Measurements from ENCODE around the gene SLC25A26.
A peak's percentile ranks its signal among the peaks of the same experiment; 100 is the strongest.
"Not testable (repeated sequence)": the region's sequence is repeated elsewhere in the genome, so short reads cannot be mapped to it uniquely, and the experiment has no call there.

Gene SLC25A26

DNA sequence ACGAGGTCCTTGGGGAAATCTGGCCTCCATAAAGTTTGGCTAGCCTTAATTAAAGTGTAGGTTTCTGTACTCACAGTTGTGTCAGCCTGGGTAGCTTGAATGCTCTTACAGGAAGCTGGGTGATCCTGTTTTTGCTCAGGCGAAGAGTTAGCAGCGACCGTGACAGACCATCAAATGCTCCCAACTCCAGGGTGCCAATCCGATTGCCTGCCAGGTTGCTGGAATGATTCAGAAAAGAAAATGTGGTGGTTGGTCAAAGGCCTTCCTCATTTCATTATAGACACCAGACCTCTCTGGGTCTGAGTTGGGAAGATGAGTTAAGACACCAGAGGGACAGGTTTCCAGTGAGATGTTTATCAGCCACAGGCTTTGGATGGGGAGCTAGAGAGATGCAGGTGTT lies 194.0 kb downstream of the SLC25A26 start:
- peak overlapping the region; percentile 81 for H3K27ac ChIP-seq
- TF ChIP-seq CTCF (conservative IDR thresholded peaks at IDR 0.05): no peak
- no peak for TF ChIP-seq ZFX (IDR thresholded peaks at IDR 0.05)

- H3K27ac ChIP-seq: peak overlapping the region; percentile 81; the same call in 1 of the 2 replicates
- TF ChIP-seq ZFX (IDR thresholded peaks at IDR 0.05): no peak
- no peak for TF ChIP-seq CTCF (conservative IDR thresholded peaks at IDR 0.05)
These were observed 195.1 kb downstream of the SLC25A26 start for GRCh38 chr3:66415867-66416428.

GRCh38 chr3:66416556-66417304 lies 195.9 kb downstream of the SLC25A26 start:
- H3K27ac ChIP-seq: peak overlapping the region; percentile 81
- TF ChIP-seq ZFX (IDR thresholded peaks at IDR 0.05) (no peak), CTCF (conservative IDR thresholded peaks at IDR 0.05) (no peak)

DNA sequence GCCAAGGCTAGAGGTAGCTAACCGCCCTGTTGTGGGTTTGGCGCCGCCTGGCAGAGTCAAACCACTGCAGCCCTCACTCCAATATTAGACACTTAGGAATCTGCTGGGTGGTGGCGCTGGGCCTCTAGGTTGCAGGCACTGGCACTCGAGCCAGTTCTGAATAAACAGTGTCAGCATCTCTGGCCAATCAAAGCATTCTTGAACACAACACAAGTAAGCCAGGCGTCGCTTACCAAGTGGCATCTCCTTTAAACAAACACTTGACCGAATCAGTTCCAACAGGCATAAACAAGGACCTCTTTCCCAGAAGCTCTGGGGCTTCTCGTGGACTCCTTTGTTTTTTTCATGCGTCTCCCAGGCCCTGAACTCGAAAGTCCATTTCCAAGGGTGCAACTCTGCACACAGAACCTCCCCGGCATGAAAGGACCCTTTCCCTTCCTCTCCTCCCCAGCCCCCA lies 197.7 kb downstream of the SLC25A26 start:
- TF ChIP-seq CTCF (conservative IDR thresholded peaks at IDR 0.05): peak; percentile 64
- TF ChIP-seq ZFX (IDR thresholded peaks at IDR 0.05): no peak
- peak overlapping the region; percentile 81 for H3K27ac ChIP-seq

GRCh38 chr3:66419036-66419435 lies 198.2 kb downstream of the SLC25A26 start:
- TF ChIP-seq ZFX (IDR thresholded peaks at IDR 0.05): no peak
- no peak for TF ChIP-seq CTCF (conservative IDR thresholded peaks at IDR 0.05)
- peak overlapping the region; percentile 81 for H3K27ac ChIP-seq

GRCh38 chr3:66421144-66421543 lies 200.3 kb downstream of the SLC25A26 start:
- not testable (repeated sequence) for H3K27ac ChIP-seq

DNA sequence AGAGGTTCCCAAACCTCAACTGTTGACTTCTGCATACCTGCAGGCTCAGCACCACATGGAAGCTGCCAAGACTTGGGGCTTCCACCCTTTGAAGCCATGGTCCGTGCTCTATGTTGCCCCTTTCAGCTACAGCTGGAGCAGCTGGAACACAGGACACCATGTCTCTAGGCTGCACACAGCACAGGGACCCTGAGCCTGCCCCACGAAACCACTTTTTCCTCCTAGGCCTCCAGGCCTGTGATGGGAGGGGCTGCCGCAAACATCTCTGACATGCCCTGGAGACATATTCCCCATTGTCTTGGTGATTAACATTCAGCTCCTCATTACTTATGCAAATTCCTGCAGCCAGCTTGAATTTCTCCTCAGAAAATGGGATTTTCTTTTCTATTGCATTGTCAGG lies 201.1 kb downstream of the SLC25A26 start:
- not testable (repeated sequence) for H3K27ac ChIP-seq

DNA sequence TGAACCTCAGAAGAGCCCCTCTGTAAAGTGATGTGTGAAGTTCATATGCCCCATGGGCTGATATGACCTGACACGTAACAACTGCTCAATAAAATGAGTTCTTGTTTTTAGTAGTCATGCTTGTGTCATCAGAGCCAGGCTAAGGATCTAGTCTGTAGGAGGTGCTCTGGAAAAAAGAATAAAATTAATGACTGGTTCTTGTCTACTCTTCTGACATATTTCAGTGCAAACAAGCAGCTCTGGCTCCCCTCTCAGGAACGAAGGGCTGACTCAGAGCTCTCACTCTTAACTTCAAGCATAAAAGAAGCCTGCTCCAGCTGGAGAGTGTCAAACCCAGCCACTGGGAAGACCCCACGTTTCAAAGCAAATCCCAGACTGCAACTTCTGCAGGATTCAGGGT lies 203.0 kb downstream of the SLC25A26 start:
- TF ChIP-seq CTCF (conservative IDR thresholded peaks at IDR 0.05): no peak
- no peak for TF ChIP-seq ZFX (IDR thresholded peaks at IDR 0.05)
- peak overlapping the region; percentile 48; the same call in 1 of the 2 replicates for H3K27ac ChIP-seq

Data from C4-2B (cell line).